Suprapubic skin (tissue), 4 donors: ENCODE results near the gene DGKH.

ENCODE experiments used
- EP300 ChIP-seq: sonication (generic); formaldehyde crosslinking; IDR thresholded peaks from one replicate; pipeline ENCODE4 v1.6.1; 2017; ENCODE audit warnings: antibody characterized with exemption
- POLR2A ChIP-seq, 2 donors: fragments of 450-650 bp; IDR thresholded peaks; one replicate each; pipeline ENCODE4 v1.6.1; 2017; ENCODE audit warnings: antibody characterized with exemption in 2 of 2, mild to moderate bottlenecking in 2 of 2, moderate library complexity in 2 of 2
- POLR2AphosphoS5 ChIP-seq, 3 donors: sonication (generic); formaldehyde crosslinking; IDR thresholded peaks; one replicate each; pipeline ENCODE4 v1.6.1; 2017; ENCODE audit warnings: antibody characterized with exemption in 3 of 3
- TF ChIP-seq, protein P1 (sequence below), 2 donors: fragments of 200-600 bp in 1 of 2; fragments of 450-650 bp in 1 of 2; sonication (generic) in 1 of 2; IDR thresholded peaks; one replicate each; pipeline ENCODE4 v1.5.1; 2016 to 2019; ENCODE audit warnings: antibody characterized with exemption in 2 of 2, mild to moderate bottlenecking in 1 of 2, moderate library complexity in 1 of 2

DNA sequence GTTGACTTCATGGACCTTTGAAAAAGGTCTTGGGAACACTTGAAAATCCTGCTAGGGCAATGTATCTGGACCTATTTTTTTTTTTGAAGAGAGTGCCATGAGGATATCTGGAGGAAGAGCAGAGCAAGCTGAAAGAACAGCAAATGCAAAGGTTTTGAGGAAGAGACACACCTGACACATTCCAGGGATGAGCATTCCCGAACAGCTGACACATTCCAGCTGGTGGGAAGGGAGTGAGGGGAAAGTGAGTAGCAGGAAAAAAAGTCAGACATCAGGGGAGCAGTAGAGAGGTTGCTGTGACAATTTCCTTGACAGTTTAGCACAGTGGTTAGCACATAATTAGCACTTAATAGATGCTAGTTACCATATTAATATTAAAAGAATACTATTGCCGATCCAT is 14.7 kb downstream of the DGKH start:
- no peak for TF ChIP-seq POLR2AphosphoS5 (IDR thresholded peaks at IDR 0.05)
- TF ChIP-seq, protein P1, sequence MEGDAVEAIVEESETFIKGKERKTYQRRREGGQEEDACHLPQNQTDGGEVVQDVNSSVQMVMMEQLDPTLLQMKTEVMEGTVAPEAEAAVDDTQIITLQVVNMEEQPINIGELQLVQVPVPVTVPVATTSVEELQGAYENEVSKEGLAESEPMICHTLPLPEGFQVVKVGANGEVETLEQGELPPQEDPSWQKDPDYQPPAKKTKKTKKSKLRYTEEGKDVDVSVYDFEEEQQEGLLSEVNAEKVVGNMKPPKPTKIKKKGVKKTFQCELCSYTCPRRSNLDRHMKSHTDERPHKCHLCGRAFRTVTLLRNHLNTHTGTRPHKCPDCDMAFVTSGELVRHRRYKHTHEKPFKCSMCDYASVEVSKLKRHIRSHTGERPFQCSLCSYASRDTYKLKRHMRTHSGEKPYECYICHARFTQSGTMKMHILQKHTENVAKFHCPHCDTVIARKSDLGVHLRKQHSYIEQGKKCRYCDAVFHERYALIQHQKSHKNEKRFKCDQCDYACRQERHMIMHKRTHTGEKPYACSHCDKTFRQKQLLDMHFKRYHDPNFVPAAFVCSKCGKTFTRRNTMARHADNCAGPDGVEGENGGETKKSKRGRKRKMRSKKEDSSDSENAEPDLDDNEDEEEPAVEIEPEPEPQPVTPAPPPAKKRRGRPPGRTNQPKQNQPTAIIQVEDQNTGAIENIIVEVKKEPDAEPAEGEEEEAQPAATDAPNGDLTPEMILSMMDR (IDR thresholded peaks at IDR 0.05): no peak
- no peak for TF ChIP-seq POLR2A (IDR thresholded peaks at IDR 0.05)
- TF ChIP-seq EP300: no peak
